Esophagus (tissue), 2 donors: Measurements from ENCODE around the gene USP17L22. TPM values are rescaled to one million over a fixed set of nuclear protein-coding genes. Genes with fewer than 3 reads are reported as not detected.
"Not testable (repeated sequence)": the region's sequence is repeated elsewhere in the genome, so short reads cannot be mapped to it uniquely, and the experiment has no call there.

Source experiments
- H3K27ac ChIP-seq, 2 donors: one replicate each; pipeline ENCODE4 v1.5.1; 2013; ENCODE audit warnings: low read depth in 2 of 2, mild to moderate bottlenecking in 2 of 2, inconsistent platforms in 1 of 2, low read length in 1 of 2, moderate library complexity in 1 of 2
- H3K27me3 ChIP-seq, 2 donors: one replicate each; pipeline ENCODE4 v1.6.1; 2013; ENCODE audit warnings: low read length in 2 of 2, control low read depth in 1 of 2, mild to moderate bottlenecking in 1 of 2; ENCODE audit not compliant: insufficient read depth in 2 of 2, control insufficient read depth in 1 of 2
- H3K36me3 ChIP-seq, 2 donors: one replicate each; pipeline ENCODE4 v1.6.1; 2013; ENCODE audit warnings: low read length in 1 of 2; ENCODE audit not compliant: control insufficient read depth in 2 of 2, insufficient read depth in 2 of 2
- H3K4me1 ChIP-seq, 2 donors: one replicate each; pipeline ENCODE4 v1.6.1; 2013; ENCODE audit warnings: low read length in 1 of 2; ENCODE audit not compliant: control insufficient read depth in 2 of 2, insufficient read depth in 2 of 2
- H3K4me3 ChIP-seq, 2 donors: one replicate each; pipeline ENCODE4 v1.5.1; 2013; ENCODE audit warnings: low read length in 2 of 2, mild to moderate bottlenecking in 2 of 2, low read depth in 1 of 2, moderate library complexity in 1 of 2
- H3K9me3 ChIP-seq, 2 donors: one replicate each; pipeline ENCODE4 v1.6.1; 2013; ENCODE audit warnings: mild to moderate bottlenecking in 2 of 2, low read depth in 1 of 2, low read length in 1 of 2, moderate library complexity in 1 of 2; ENCODE audit not compliant: control insufficient read depth in 2 of 2, insufficient read depth in 1 of 2
- WGBS, 2 donors: extraction: QIAGEN DNeasy Blood & Tissue Kit; methylation state at CpG; one replicate each; pipeline ENCODE4 v1.1.7; 2013; 5-methylcytosine and 5-hydroxymethylcytosine counted together
- polyA plus RNA-seq, 2 donors: library from polyadenylated mRNA; stranded (reverse); fragments of 200-250 nt; gene quantifications; one replicate each; pipeline ENCODE4 v1.2.3, GENCODE V29; 2013
- donor health status: healthy with polysubstance abuse.
- donor health status: Bipolar disorder and iron deficiency.

USP17L22 gene, protein sequence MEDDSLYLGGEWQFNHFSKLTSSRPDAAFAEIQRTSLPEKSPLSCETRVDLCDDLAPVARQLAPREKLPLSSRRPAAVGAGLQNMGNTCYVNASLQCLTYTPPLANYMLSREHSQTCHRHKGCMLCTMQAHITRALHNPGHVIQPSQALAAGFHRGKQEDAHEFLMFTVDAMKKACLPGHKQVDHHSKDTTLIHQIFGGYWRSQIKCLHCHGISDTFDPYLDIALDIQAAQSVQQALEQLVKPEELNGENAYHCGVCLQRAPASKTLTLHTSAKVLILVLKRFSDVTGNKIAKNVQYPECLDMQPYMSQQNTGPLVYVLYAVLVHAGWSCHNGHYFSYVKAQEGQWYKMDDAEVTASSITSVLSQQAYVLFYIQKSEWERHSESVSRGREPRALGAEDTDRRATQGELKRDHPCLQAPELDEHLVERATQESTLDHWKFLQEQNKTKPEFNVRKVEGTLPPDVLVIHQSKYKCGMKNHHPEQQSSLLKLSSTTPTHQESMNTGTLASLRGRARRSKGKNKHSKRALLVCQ
- polyA plus RNA-seq = not detected

GRCh38 chr4:9267319-9267718 is at the start of gene USP17L22:
Gene USP17L22 (plus strand): TSS chr4:9267619. CDS start chr4:9267619, 0 bp downstream.
- not testable (repeated sequence) for H3K9me3 ChIP-seq, H3K27ac ChIP-seq, H3K4me1 ChIP-seq, H3K36me3 ChIP-seq, H3K27me3 ChIP-seq, H3K4me3 ChIP-seq
- no CpG with 5 or more reads among the region's 15 CpGs for WGBS, 2 donors

DNA sequence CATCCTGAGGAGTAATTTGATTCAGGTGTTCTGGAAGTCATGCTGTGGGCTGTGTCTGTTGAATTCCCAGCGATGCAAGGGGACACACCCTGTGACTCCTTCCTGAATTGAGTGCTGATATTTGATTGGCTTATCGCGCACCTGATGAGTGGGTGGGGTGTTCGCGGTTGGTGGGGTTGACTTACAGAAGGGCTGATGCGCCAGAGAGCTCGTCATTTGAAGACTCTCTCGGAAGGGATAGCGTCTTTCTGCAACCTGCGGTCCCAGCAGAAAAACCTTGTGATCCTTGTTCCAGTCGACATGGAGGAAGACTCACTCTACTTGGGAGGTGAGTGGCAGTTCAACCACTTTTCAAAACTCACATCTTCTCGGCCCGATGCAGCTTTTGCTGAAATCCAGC is 47.6 kb upstream of the USP17L22 start, which contains the start of gene USP17L12:
Gene USP17L12 (plus strand): TSS at position 301 of the 400 bp plus-strand sequence. CDS start 0 bp downstream, at position 301.
- H3K27ac ChIP-seq, H3K9me3 ChIP-seq, H3K27me3 ChIP-seq, H3K4me1 ChIP-seq, H3K36me3 ChIP-seq, H3K4me3 ChIP-seq: not testable (repeated sequence)
- no CpG with 5 or more reads among the region's 13 CpGs for WGBS, 2 donors

DNA sequence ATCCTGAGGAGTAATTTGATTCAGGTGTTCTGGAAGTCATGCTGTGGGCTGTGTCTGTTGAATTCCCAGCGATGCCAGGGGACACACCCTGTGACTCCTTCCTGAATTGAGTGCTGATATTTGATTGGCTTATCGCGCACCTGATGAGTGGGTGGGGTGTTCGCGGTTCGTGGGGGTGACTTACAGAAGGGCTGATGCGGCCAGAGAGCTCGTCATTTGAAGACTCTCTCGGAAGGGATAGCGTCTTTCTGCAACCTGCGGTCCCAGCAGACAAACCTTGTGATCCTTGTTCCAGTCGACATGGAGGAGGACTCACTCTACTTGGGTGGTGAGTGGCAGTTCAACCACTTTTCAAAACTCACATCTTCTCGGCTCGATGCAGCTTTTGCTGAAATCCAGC is 42.8 kb upstream of the USP17L22 start, which contains the start of gene USP17L13:
Gene USP17L13 (plus strand): TSS at position 301 of the 400 bp plus-strand sequence. CDS start 0 bp downstream, at position 301.
- no CpG with 5 or more reads among the region's 14 CpGs for WGBS, 2 donors
- not testable (repeated sequence) for H3K36me3 ChIP-seq, H3K9me3 ChIP-seq, H3K4me1 ChIP-seq, H3K27me3 ChIP-seq, H3K4me3 ChIP-seq, H3K27ac ChIP-seq

GRCh38 chr4:9230249-9230648 is 37.2 kb upstream of the USP17L22 start:
- H3K4me3 ChIP-seq, H3K4me1 ChIP-seq, H3K9me3 ChIP-seq, H3K27ac ChIP-seq, H3K36me3 ChIP-seq, H3K27me3 ChIP-seq: not testable (repeated sequence)
- WGBS, 2 donors = 89 to 90% methylated on average over 4 to 6 of the region's 8 CpGs

DNA sequence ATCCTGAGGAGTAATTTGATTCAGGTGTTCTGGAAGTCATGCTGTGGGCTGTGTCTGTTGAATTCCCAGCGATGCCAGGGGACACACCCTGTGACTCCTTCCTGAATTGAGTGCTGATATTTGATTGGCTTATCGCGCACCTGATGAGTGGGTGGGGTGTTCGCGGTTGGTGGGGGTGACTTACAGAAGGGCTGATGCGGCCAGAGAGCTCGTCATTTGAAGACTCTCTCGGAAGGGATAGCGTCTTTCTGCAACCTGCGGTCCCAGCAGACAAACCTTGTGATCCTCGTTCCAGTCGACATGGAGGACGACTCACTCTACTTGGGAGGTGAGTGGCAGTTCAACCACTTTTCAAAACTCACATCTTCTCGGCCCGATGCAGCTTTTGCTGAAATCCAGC is 33.3 kb upstream of the USP17L22 start, which contains the start of gene USP17L15:
Gene USP17L15 (plus strand): TSS at position 301 of the 400 bp plus-strand sequence. CDS start 0 bp downstream, at position 301.
- H3K27me3 ChIP-seq, H3K27ac ChIP-seq, H3K4me1 ChIP-seq, H3K36me3 ChIP-seq, H3K4me3 ChIP-seq, H3K9me3 ChIP-seq: not testable (repeated sequence)
- WGBS, 2 donors = no CpG with 5 or more reads among the region's 15 CpGs

GRCh38 chr4:9238461-9238860 is 29.0 kb upstream of the USP17L22 start:
- not testable (repeated sequence) for H3K4me3 ChIP-seq, H3K9me3 ChIP-seq, H3K27ac ChIP-seq, H3K27me3 ChIP-seq, H3K4me1 ChIP-seq, H3K36me3 ChIP-seq
- WGBS, 2 donors = 75 to 86% methylated on average over 8 to 11 of the region's 12 CpGs

GRCh38 chr4:9243579-9243978 is 23.8 kb upstream of the USP17L22 start, which contains the start of gene USP17L17:
Gene USP17L17 (plus strand): TSS chr4:9243879. CDS start chr4:9243879, 0 bp downstream.
- H3K27ac ChIP-seq, H3K36me3 ChIP-seq, H3K4me3 ChIP-seq, H3K9me3 ChIP-seq, H3K4me1 ChIP-seq, H3K27me3 ChIP-seq: not testable (repeated sequence)
- WGBS, 2 donors = 90 to 92% methylated on average over 5 of the region's 14 CpGs

DNA sequence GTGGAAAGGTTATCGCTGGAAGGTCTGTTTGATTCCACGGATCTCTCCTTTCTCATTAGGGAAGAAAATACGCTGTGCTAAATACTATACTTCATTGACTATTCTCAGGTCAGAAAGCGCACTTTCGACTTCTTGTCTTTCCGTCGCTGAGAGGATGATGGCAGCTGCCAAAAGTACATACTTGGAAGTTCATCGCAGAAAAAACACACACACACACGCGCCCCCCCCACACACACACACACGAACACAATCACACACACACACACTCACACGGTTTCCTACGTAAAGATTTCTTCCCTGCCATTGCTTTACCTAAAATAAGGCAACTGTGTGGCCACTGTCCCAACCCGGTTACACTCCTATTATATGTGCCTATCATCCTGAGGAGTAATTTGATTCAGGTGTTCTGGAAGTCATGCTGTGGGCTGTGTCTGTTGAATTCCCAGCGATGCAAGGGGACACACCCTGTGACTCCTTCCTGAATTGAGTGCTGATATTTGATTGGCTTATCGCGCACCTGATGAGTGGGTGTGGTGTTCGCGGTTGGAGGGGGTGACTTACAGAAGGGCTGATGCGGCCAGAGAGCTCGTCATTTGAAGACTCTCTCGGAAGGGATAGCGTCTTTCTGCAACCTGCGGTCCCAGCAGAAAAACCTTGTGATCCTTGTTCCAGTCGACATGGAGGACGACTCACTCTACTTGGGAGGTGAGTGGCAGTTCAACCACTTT is 19.3 kb upstream of the USP17L22 start, which contains the start of gene USP17L18:
Gene USP17L18 (plus strand): TSS at position 678 of the 728 bp plus-strand sequence. CDS start 0 bp downstream, at position 678.
- H3K36me3 ChIP-seq, H3K27me3 ChIP-seq, H3K9me3 ChIP-seq, H3K4me1 ChIP-seq, H3K4me3 ChIP-seq, H3K27ac ChIP-seq: not testable (repeated sequence)
- WGBS, 2 donors = 91 to 92% methylated on average over 13 to 21 of the region's 26 CpGs

- H3K36me3 ChIP-seq, H3K9me3 ChIP-seq, H3K4me3 ChIP-seq, H3K27ac ChIP-seq, H3K27me3 ChIP-seq, H3K4me1 ChIP-seq: not testable (repeated sequence)
- no CpG with 5 or more reads among the region's 13 CpGs for WGBS, 2 donors
Measured at GRCh38 chr4:9253078-9253477, 14.3 kb upstream of the USP17L22 start, which contains the start of gene USP17L19. Gene USP17L19 (plus strand): TSS chr4:9253378. CDS start chr4:9253378, 0 bp downstream.
